K562 (cell line): ENCODE data around the gene FBXW12. TPM values are rescaled to one million over a fixed set of nuclear protein-coding genes. Genes with fewer than 3 reads are reported as not detected.

Source experiments
- ATAC-seq: fragments of 200-7000 bp; cut with Tn5 transposase; 3 replicates; pipeline ENCODE4 v1.9.1; 2020; ENCODE audit warnings: moderate library complexity
- BruUV-seq: library from RNA; stranded (reverse); fragments of 400-500 nt; replicated peaks from 2 replicates; lab custom pipeline; 2021; lab: Mats Ljungman, UMichigan
- CTCF ChIA-PET: fragments of 300-600 bp; formaldehyde crosslinking; extraction: SDS; loops from one replicate; lab custom pipeline; 2021; ENCODE audit warnings: low intra/inter-chr PET ratio; lab: Yijun Ruan, JAX
- POLR2A ChIA-PET: fragments of 300-600, 350-650 bp; sonication (Branson Sonifier 250); formaldehyde crosslinking; extraction: SDS; loops from one replicate; lab custom pipeline; 2021; ENCODE audit warnings: antibody characterized with exemption, inconsistent platforms; lab: Yijun Ruan, JAX
- DNase-seq, 4 experiments: peaks; one replicate each; pipeline versions ENCODE4 v3.0.0 to v3.0.0-alpha.2; 2011 to 2018; ENCODE audit warnings: low spot score in 3 of 4, mixed read lengths in 3 of 4; ENCODE audit errors: extremely low read depth in 1 of 4
- FAIRE-seq: peaks from 2 replicates; lab custom pipeline; 2011; peaks lifted over from hg19 to GRCh38; lab: Jason Lieb, UNC
- H2AFZ ChIP-seq: 2 replicates; pipeline ENCODE4 v1.6.0; 2011; ENCODE audit warnings: low read depth, low read length, control low read depth, inconsistent platforms
- H3K27ac ChIP-seq: fragments of 200-600 bp; 3 replicates; pipeline ENCODE4 v1.8.0; 2011; ENCODE audit warnings: low read depth, mild to moderate bottlenecking, control low read depth, inconsistent platforms, low read length, moderate library complexity, mixed read lengths; ENCODE audit errors: extremely low read depth
- H3K27me3 ChIP-seq, 2 experiments: fragments of 300-600 bp in 1 of 2; 2 replicates in 1 of 2; 3 replicates in 1 of 2; pipeline versions ENCODE4 v1.6.0 to v1.8.0; 2011; ENCODE audit warnings: inconsistent platforms in 2 of 2, low read length in 2 of 2, mild to moderate bottlenecking in 1 of 2, mixed read lengths in 1 of 2, moderate library complexity in 1 of 2; ENCODE audit not compliant: control insufficient read depth in 2 of 2, insufficient read depth in 2 of 2
- H3K36me3 ChIP-seq: fragments of 300-600 bp; 3 replicates; pipeline ENCODE4 v1.8.0; 2011; ENCODE audit warnings: mild to moderate bottlenecking, low read length, inconsistent platforms; ENCODE audit not compliant: control insufficient read depth, insufficient read depth
- H3K4me1 ChIP-seq, 2 experiments: fragments of 200-600 bp in 1 of 2; replicated peaks in 1 of 2; 2 replicates in 1 of 2; 3 replicates in 1 of 2; pipeline versions ENCODE4 v1.5.1 to v1.8.0; 2011; ENCODE audit warnings: inconsistent platforms in 2 of 2, low read length in 2 of 2, mild to moderate bottlenecking in 1 of 2, mixed read lengths in 1 of 2, moderate library complexity in 1 of 2; ENCODE audit not compliant: control insufficient read depth in 2 of 2, insufficient read depth in 2 of 2
- H3K4me2 ChIP-seq: 2 replicates; pipeline ENCODE4 v1.6.1; 2011; ENCODE audit warnings: low read length, control low read depth, inconsistent platforms, mixed read lengths; ENCODE audit not compliant: insufficient read depth
- H3K4me3 ChIP-seq: fragments of 200-600 bp; sonication (generic), shearing (Covaris generic); 2 replicates; pipeline ENCODE4 v1.5.1; 2016; ENCODE audit warnings: control low read depth, inconsistent platforms
- H3K79me2 ChIP-seq: fragments of 200-600 bp; 3 replicates; pipeline ENCODE4 v1.8.0; 2011; ENCODE audit warnings: low read length, inconsistent platforms; ENCODE audit not compliant: control insufficient read depth, insufficient read depth
- H3K9ac ChIP-seq, 2 experiments: 2 replicates each; pipeline versions ENCODE4 v1.6.0 to v1.6.1; 2011; ENCODE audit warnings: low read depth in 2 of 2, low read length in 2 of 2, control low read depth in 1 of 2, inconsistent platforms in 1 of 2, mild to moderate bottlenecking in 1 of 2, mixed read lengths in 1 of 2; ENCODE audit not compliant: insufficient read depth in 1 of 2
- H3K9me1 ChIP-seq: one replicate; pipeline ENCODE4 v1.6.0; 2011; ENCODE audit warnings: inconsistent platforms, mild to moderate bottlenecking, low read length, moderate library complexity; ENCODE audit not compliant: control insufficient read depth, insufficient read depth
- H3K9me3 ChIP-seq: replicated peaks from 2 replicates; pipeline ENCODE4 v1.5.1; 2011; ENCODE audit warnings: low read depth, low read length, inconsistent platforms; ENCODE audit not compliant: control insufficient read depth, insufficient read depth
- H4K20me1 ChIP-seq: replicated peaks from 2 replicates; pipeline ENCODE4 v1.6.1; 2011; ENCODE audit warnings: low read length, inconsistent platforms, mixed read lengths; ENCODE audit not compliant: control insufficient read depth, insufficient read depth
- DMBX1 ChIP-seq: fragments of 250-450 bp; sonication (Bioruptor Pico); IDR thresholded peaks from 2 replicates; pipeline ENCODE4 v1.8.0; 2022; ENCODE audit warnings: inconsistent platforms, mild to moderate bottlenecking, moderate library complexity, borderline replicate concordance
- GABPA ChIP-seq: fragments of 200-800 bp; sonication (Bioruptor generic); conservative IDR thresholded peaks from 2 replicates; pipeline ENCODE4 v1.6.1; 2016; ENCODE audit warnings: low read depth, missing genetic modification characterization, missing compliant biosample characterization
- REST ChIP-seq, 2 experiments: fragments of 450-650 bp; formaldehyde crosslinking in 1 of 2; IDR thresholded peaks; 2 replicates each; pipeline versions ENCODE4 v1.4.0 to v1.6.1; 2014 to 2020; ENCODE audit warnings: mild to moderate bottlenecking in 2 of 2, borderline replicate concordance in 1 of 2, low read depth in 1 of 2
- ZNF212 ChIP-seq: fragments of 450-650 bp; formaldehyde crosslinking; IDR thresholded peaks from 2 replicates; pipeline ENCODE4 v1.4.0; 2020; ENCODE audit warnings: mild to moderate bottlenecking
- WGBS: fragments of 100-300 bp; shearing (Covaris generic); methylation state at CpG from one replicate; pipeline ENCODE4 v1.1.6; 2016; ENCODE audit warnings: low coverage, mixed read lengths; ENCODE audit not compliant: insufficient coverage; ENCODE audit errors: missing lambda C conversion rate; 5-methylcytosine and 5-hydroxymethylcytosine counted together
- in situ Hi-C: fragments of 300-500 bp; cut with MboI; formaldehyde crosslinking; loops from 4 replicates; pipeline ENCODE4 v1.15.0; 2018; ENCODE audit warnings: inconsistent platforms, mixed read lengths
- intact Hi-C: fragments of 100-400 bp; cut with micrococcal nuclease; formaldehyde crosslinking; loops from 2 replicates; pipeline ENCODE4 v1.14.2; 2022
- polyA plus RNA-seq, 8 experiments: library from polyadenylated mRNA; depleted of rRNA in 4 of 8; stranded (reverse) in 5 of 8; unstranded in 3 of 8; fragments of >200 nt; fragmentation: Nextera tagmentation in 2 of 8; fragmentation: Illumina TruSeq in 1 of 8; extraction: Ambion mirVana in 2 of 8; extraction: Trizol in 1 of 8; gene quantifications; 2 replicates each; pipeline versions ENCODE4 v1.2.1 to v1.2.3, GENCODE V29; 2011 to 2014; ENCODE audit warnings: inconsistent platforms in 1 of 8, missing spikeins in 1 of 8
- total RNA-seq, 7 experiments: library from RNA; depleted of rRNA in 6 of 7; stranded (reverse); fragments of >200 nt in 6 of 7; fragmentation: Illumina TruSeq in 2 of 7; extraction: Trizol in 2 of 7; gene quantifications; 2 replicates each; pipeline versions ENCODE4 v1.2.1 to v1.2.3, GENCODE V29; 2011 to 2021; ENCODE audit warnings: low replicate concordance in 1 of 7
- TF ChIP-seq, protein P1 (sequence below): fragments of 450-650 bp; IDR thresholded peaks from 2 replicates; pipeline ENCODE4 v1.7.1; 2018; ENCODE audit warnings: mild to moderate bottlenecking, low read depth; ENCODE audit not compliant: partially characterized antibody
- TF ChIP-seq, protein P2 (sequence below), 2 experiments: fragments of 450-650 bp in 1 of 2; sonication (generic) in 1 of 2; formaldehyde crosslinking in 1 of 2; IDR thresholded peaks in 1 of 2; conservative IDR thresholded peaks in 1 of 2; 2 replicates each; pipeline versions ENCODE4 v1.6.1 to v1.8.1; 2016 to 2023; ENCODE audit warnings: mild to moderate bottlenecking in 2 of 2, moderate library complexity in 2 of 2, inconsistent platforms in 1 of 2, missing genetic modification reagents in 1 of 2
- TF ChIP-seq, protein P3 (sequence below): sonication (generic); formaldehyde crosslinking; IDR thresholded peaks from 2 replicates; pipeline ENCODE4 v1.8.1; 2022; ENCODE audit warnings: missing genetic modification reagents

The FBXW12 gene
- total and polyA plus RNA-seq, 9 of the 15 experiments (the other 6 are each of a cell fraction or from before 2014, with no cell fraction given): 0.04 to 0.07 (median 0.06) TPM; not detected in 6

DNA sequence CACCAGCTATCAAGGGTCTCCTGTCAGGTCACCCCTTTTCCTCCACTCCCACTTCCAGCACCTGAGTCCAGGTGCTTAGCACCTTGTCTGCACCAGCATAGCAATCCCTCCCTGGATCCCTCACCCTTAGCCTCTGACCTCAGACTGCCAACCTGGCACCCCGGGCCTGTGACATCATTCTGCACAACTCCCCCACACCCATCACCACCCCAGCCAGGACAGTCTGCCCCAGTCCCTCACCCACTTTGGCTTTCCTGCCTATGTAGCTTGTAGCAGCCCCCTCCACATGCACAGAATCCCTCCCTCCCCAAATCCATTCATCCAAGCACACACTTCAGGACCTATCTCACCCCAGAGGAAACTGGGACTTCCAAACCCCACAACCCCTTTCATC is 58.7 kb downstream of the FBXW12 start:
- H3K27me3 ChIP-seq: no peaks in the 10 kb centered on the region
- DNase-seq: no peak
- no peak overlapping the region for H3K27ac ChIP-seq
- H2AFZ ChIP-seq: no peak overlapping the region
- H3K4me2 ChIP-seq: no peak overlapping the region
- H3K9ac ChIP-seq: no peak overlapping the region; a peak in 1 of 4 replicates
- peaks cover 32% of the 10 kb centered on the region; the same call in 2 of the 3 replicates for H3K36me3 ChIP-seq
- H3K9me3 ChIP-seq: no peaks in the 10 kb centered on the region
- intact Hi-C loops (no loop called here), in situ Hi-C loops (loop anchor here (10.0 kb wide), 2 partner anchors 196 to 236 kb away; no protein-coding TSS in a partner anchor)
- peaks cover 12 to 36% of the 10 kb centered on the region in 2 experiments; a peak in 4 of 5 replicates for H3K4me1 ChIP-seq
- no peaks in the 10 kb centered on the region for H4K20me1 ChIP-seq
- POLR2A ChIA-PET: interaction anchor here (0.7 kb wide), 1 partner anchor 23 kb away, joined by 3 read pairs; no protein-coding TSS in a partner anchor
- 50% methylated on average over 1 of the region's 1 CpG for WGBS
- no peaks in the 10 kb centered on the region for H3K9me1 ChIP-seq
- no peak for ATAC-seq
- H3K4me3 ChIP-seq: no peak overlapping the region
- no TSS peak for BruUV-seq
- CTCF ChIA-PET: no interaction called here
- peaks cover 2% of the 10 kb centered on the region; the same call in 2 of the 3 replicates for H3K79me2 ChIP-seq
- no peak for FAIRE-seq
- TF ChIP-seq, protein P1, sequence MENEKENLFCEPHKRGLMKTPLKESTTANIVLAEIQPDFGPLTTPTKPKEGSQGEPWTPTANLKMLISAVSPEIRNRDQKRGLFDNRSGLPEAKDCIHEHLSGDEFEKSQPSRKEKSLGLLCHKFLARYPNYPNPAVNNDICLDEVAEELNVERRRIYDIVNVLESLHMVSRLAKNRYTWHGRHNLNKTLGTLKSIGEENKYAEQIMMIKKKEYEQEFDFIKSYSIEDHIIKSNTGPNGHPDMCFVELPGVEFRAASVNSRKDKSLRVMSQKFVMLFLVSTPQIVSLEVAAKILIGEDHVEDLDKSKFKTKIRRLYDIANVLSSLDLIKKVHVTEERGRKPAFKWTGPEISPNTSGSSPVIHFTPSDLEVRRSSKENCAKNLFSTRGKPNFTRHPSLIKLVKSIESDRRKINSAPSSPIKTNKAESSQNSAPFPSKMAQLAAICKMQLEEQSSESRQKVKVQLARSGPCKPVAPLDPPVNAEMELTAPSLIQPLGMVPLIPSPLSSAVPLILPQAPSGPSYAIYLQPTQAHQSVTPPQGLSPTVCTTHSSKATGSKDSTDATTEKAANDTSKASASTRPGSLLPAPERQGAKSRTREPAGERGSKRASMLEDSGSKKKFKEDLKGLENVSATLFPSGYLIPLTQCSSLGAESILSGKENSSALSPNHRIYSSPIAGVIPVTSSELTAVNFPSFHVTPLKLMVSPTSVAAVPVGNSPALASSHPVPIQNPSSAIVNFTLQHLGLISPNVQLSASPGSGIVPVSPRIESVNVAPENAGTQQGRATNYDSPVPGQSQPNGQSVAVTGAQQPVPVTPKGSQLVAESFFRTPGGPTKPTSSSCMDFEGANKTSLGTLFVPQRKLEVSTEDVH: no peak
- TF ChIP-seq, protein P2, sequence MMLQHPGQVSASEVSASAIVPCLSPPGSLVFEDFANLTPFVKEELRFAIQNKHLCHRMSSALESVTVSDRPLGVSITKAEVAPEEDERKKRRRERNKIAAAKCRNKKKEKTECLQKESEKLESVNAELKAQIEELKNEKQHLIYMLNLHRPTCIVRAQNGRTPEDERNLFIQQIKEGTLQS (IDR thresholded peaks at IDR 0.05): no peak
- TF ChIP-seq, protein P2 (CRISPR knock-in tag; conservative IDR thresholded peaks at IDR 0.05): no peak
- TF ChIP-seq GABPA (tag) (no peak), REST (IDR thresholded peaks at IDR 0.05; ENCODE audit: borderline replicate concordance) (no peak), REST (CRISPR knock-in tag; IDR thresholded peaks at IDR 0.05; ENCODE audit: low read depth) (no peak), ZNF212 (no peak), DMBX1 (CRISPR knock-in tag) (no peak)
- TF ChIP-seq, protein P3, sequence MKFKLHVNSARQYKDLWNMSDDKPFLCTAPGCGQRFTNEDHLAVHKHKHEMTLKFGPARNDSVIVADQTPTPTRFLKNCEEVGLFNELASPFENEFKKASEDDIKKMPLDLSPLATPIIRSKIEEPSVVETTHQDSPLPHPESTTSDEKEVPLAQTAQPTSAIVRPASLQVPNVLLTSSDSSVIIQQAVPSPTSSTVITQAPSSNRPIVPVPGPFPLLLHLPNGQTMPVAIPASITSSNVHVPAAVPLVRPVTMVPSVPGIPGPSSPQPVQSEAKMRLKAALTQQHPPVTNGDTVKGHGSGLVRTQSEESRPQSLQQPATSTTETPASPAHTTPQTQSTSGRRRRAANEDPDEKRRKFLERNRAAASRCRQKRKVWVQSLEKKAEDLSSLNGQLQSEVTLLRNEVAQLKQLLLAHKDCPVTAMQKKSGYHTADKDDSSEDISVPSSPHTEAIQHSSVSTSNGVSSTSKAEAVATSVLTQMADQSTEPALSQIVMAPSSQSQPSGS (CRISPR knock-in tag): no peak
